SK-N-SH (cell line): Measurements from ENCODE around the gene GSTA4. TPM values are rescaled to one million over a fixed set of nuclear protein-coding genes. Genes with fewer than 3 reads are reported as not detected.

Source experiments
- CTCF ChIA-PET: fragments of 300-600, 350-600 bp; formaldehyde crosslinking; extraction: SDS; loops from one replicate; lab custom pipeline; 2021; lab: Yijun Ruan, JAX
- POLR2A ChIA-PET: fragments of 350-600 bp; sonication (Branson Sonifier 250); formaldehyde crosslinking; extraction: SDS; loops from one replicate; lab custom pipeline; 2020; ENCODE audit warnings: antibody characterized with exemption, inconsistent platforms; lab: Yijun Ruan, JAX
- DNase-seq: peaks from one replicate; pipeline ENCODE4 v3.0.0; 2012
- H2AFZ ChIP-seq: fragments of 200-600 bp; sonication (generic); 2 replicates; pipeline ENCODE4 v1.8.1; 2016; ENCODE audit warnings: antibody characterized with exemption, mild to moderate bottlenecking, low read depth
- H3F3A ChIP-seq: fragments of 200-600 bp; sonication (generic); replicated peaks from 2 replicates; pipeline ENCODE3; 2016; ENCODE audit warnings: antibody characterized with exemption, mild to moderate bottlenecking; ENCODE audit not compliant: insufficient read depth
- H3K27ac ChIP-seq, 2 experiments: fragments of 200-500 bp in 1 of 2; fragments of 200-600 bp in 1 of 2; sonication (Bioruptor generic) in 1 of 2; sonication (generic), shearing (Covaris generic) in 1 of 2; 2 replicates each; pipeline versions ENCODE4 v1.5.1 to v1.6.1; 2014 to 2016; ENCODE audit warnings: low read depth in 2 of 2, inconsistent platforms in 1 of 2, low read length in 1 of 2, mild to moderate bottlenecking in 1 of 2, mixed read lengths in 1 of 2
- H3K27me3 ChIP-seq: fragments of 200-600 bp; sonication (generic), shearing (Covaris generic); 2 replicates; pipeline ENCODE4 v1.6.1; 2016; ENCODE audit warnings: mixed run types; ENCODE audit not compliant: insufficient read depth
- H3K36me3 ChIP-seq, 2 experiments: fragments of 200-500 bp in 1 of 2; fragments of 200-600 bp in 1 of 2; sonication (Bioruptor generic) in 1 of 2; sonication (generic) in 1 of 2; replicated peaks in 1 of 2; 2 replicates each; pipeline versions ENCODE3 to v1.5.1; 2014 to 2016; ENCODE audit warnings: low read length in 1 of 2, mild to moderate bottlenecking in 1 of 2; ENCODE audit not compliant: insufficient read depth in 2 of 2, control insufficient read depth in 1 of 2
- H3K4me1 ChIP-seq, 2 experiments: fragments of 200-500 bp in 1 of 2; fragments of 200-600 bp in 1 of 2; sonication (Bioruptor generic) in 1 of 2; sonication (generic), shearing (Covaris generic) in 1 of 2; 2 replicates each; pipeline versions ENCODE4 v1.5.1 to v1.6.1; 2014 to 2016; ENCODE audit warnings: low read depth in 1 of 2, low read length in 1 of 2, mixed run types in 1 of 2; ENCODE audit not compliant: insufficient read depth in 2 of 2, control insufficient read depth in 1 of 2
- H3K4me2 ChIP-seq: fragments of 200-600 bp; sonication (generic), shearing (Covaris generic); 2 replicates; pipeline ENCODE4 v1.6.1; 2017; ENCODE audit warnings: mixed run types
- H3K4me3 ChIP-seq, 2 experiments: fragments of 200-500 bp in 1 of 2; fragments of 200-600 bp in 1 of 2; sonication (Bioruptor generic) in 1 of 2; sonication (generic), shearing (Covaris generic) in 1 of 2; 2 replicates each; pipeline versions ENCODE4 v1.5.1 to v1.8.1; 2014 to 2016; ENCODE audit warnings: low read depth in 2 of 2, inconsistent platforms in 1 of 2, low read length in 1 of 2, mild to moderate bottlenecking in 1 of 2, mixed read lengths in 1 of 2, moderate library complexity in 1 of 2
- H3K79me2 ChIP-seq: fragments of 200-600 bp; sonication (generic); 2 replicates; pipeline ENCODE4 v1.8.1; 2017; ENCODE audit warnings: mild to moderate bottlenecking; ENCODE audit not compliant: insufficient read depth
- H3K9ac ChIP-seq: fragments of 200-600 bp; sonication (generic); 2 replicates; pipeline ENCODE4 v1.6.1; 2017; ENCODE audit warnings: mixed run types
- H3K9me2 ChIP-seq: fragments of 200-600 bp; sonication (generic); 2 replicates; pipeline ENCODE4 v1.6.1; 2017; ENCODE audit warnings: mixed run types
- H3K9me3 ChIP-seq: fragments of 200-600 bp; sonication (generic); 2 replicates; pipeline ENCODE4 v1.6.1; 2017; ENCODE audit warnings: mixed run types, mild to moderate bottlenecking, moderate library complexity
- H4K20me1 ChIP-seq: fragments of 200-600 bp; sonication (generic); 2 replicates; pipeline ENCODE4 v1.6.1; 2017; ENCODE audit warnings: mild to moderate bottlenecking, mixed run types; ENCODE audit not compliant: insufficient read depth
- CHD2 ChIP-seq: fragments of 150-350 bp; IDR thresholded peaks from 2 replicates; pipeline ENCODE4 v1.6.1; 2018; ENCODE audit warnings: low read length; ENCODE audit not compliant: partially characterized antibody
- CTCF ChIP-seq: fragments of 200-600 bp; sonication (generic); IDR thresholded peaks from 2 replicates; pipeline ENCODE4 v1.6.1; 2017; ENCODE audit warnings: antibody characterized with exemption, mild to moderate bottlenecking, moderate library complexity
- EP300 ChIP-seq, 2 experiments: IDR thresholded peaks; 2 replicates each; pipeline versions ENCODE4 v1.4.0 to v1.6.1; 2012; ENCODE audit warnings: borderline replicate concordance in 1 of 2, low read depth in 1 of 2, low read length in 1 of 2
- EZH2phosphoT487 ChIP-seq: fragments of 200-600 bp; sonication (generic); IDR thresholded peaks from 2 replicates; pipeline ENCODE4 v1.6.1; 2017; ENCODE audit warnings: low read depth, mixed run types, mild to moderate bottlenecking, antibody characterized with exemption, moderate library complexity, borderline replicate concordance
- FOSL2 ChIP-seq: IDR thresholded peaks from 2 replicates; pipeline ENCODE4 v1.4.0; 2012; ENCODE audit warnings: low read depth, mild to moderate bottlenecking, moderate library complexity, borderline replicate concordance
- FOXJ3 ChIP-seq: sonication (generic); formaldehyde crosslinking; IDR thresholded peaks from 2 replicates; pipeline ENCODE4 v1.5.1; 2020; ENCODE audit warnings: mild to moderate bottlenecking, missing genetic modification reagents
- GABPA ChIP-seq: IDR thresholded peaks from 2 replicates; pipeline ENCODE4 v1.4.0; 2012; ENCODE audit warnings: low read depth, mild to moderate bottlenecking
- JUND ChIP-seq: IDR thresholded peaks from 2 replicates; pipeline ENCODE4 v1.4.0; 2012
- MAX ChIP-seq: IDR thresholded peaks from 2 replicates; pipeline ENCODE4 v1.4.0; 2012; ENCODE audit warnings: low read depth
- MEF2A ChIP-seq: IDR thresholded peaks from 2 replicates; pipeline ENCODE4 v1.4.0; 2012; ENCODE audit warnings: low read depth, borderline replicate concordance
- NFIC ChIP-seq: IDR thresholded peaks from 2 replicates; pipeline ENCODE4 v1.4.0; 2012; ENCODE audit warnings: borderline replicate concordance
- NRF1 ChIP-seq: IDR thresholded peaks from 2 replicates; pipeline ENCODE4 v1.6.1; 2012; ENCODE audit warnings: low read depth, mild to moderate bottlenecking, low read length
- PBX3 ChIP-seq: IDR thresholded peaks from 2 replicates; pipeline ENCODE4; 2012
- RAD21 ChIP-seq: IDR thresholded peaks from 2 replicates; pipeline ENCODE4 v1.6.1; 2012; ENCODE audit warnings: mild to moderate bottlenecking, low read length
- RCOR1 ChIP-seq: fragments of 150-350 bp; IDR thresholded peaks from 2 replicates; pipeline ENCODE4 v1.6.1; 2017; ENCODE audit warnings: antibody characterized with exemption, low read length
- REST ChIP-seq: IDR thresholded peaks from 2 replicates; pipeline ENCODE4 v1.6.1; 2012; ENCODE audit warnings: mild to moderate bottlenecking, low read depth, low read length, moderate library complexity
- RXRA ChIP-seq: IDR thresholded peaks from 2 replicates; pipeline ENCODE4 v1.4.0; 2012; ENCODE audit warnings: low read depth, mild to moderate bottlenecking, borderline replicate concordance
- SIN3A ChIP-seq: IDR thresholded peaks from 2 replicates; pipeline ENCODE4 v1.6.1; 2012; ENCODE audit warnings: low read depth, mild to moderate bottlenecking, low read length, moderate library complexity, borderline replicate concordance
- WGBS: methylation state at CpG from one replicate; pipeline ENCODE4 v1.1.6; 2017; ENCODE audit warnings: low lambda C conversion rate; 5-methylcytosine and 5-hydroxymethylcytosine counted together
- polyA plus RNA-seq, 3 experiments: library from polyadenylated mRNA; depleted of rRNA; stranded (reverse); fragments of >200 nt; gene quantifications; 2 replicates each; pipeline ENCODE4 v1.2.3, GENCODE V29; 2012

Gene GSTA4
- polyA plus RNA-seq, 1 of the 3 experiments (the other 2 are of a cell fraction), result 28.3 TPM

- Histone ChIP-seq H3K4me3 (no peak overlapping the region), H3K79me2 (no peaks in the 10 kb centered on the region), H3K9me2 (no peaks in the 10 kb centered on the region), H3K27ac (no peak overlapping the region), H3F3A (no peaks in the 10 kb centered on the region), H3K36me3 (peaks cover 19 to 34% of the 10 kb centered on the region in 2 experiments), H4K20me1 (no peaks in the 10 kb centered on the region), H2AFZ (no peak overlapping the region), H3K9me3 (no peaks in the 10 kb centered on the region), H3K4me1 (no peaks in the 10 kb centered on the region), H3K27me3 (no peaks in the 10 kb centered on the region), H3K9ac (no peak overlapping the region), H3K4me2 (no peak overlapping the region)
- ChIA-PET POLR2A (no interaction called here), CTCF (interaction anchor here (1.2 kb wide), 1 partner anchor 11 kb away, joined by 3 read pairs; no protein-coding TSS in a partner anchor)
- no peak for DNase-seq
- WGBS, result 91% methylated on average over 4 of the region's 4 CpGs
- no peak for TF ChIP-seq RCOR1
- TF ChIP-seq MAX, result no peak
- TF ChIP-seq CTCF, result no peak
- no peak for TF ChIP-seq JUND
- no peak for TF ChIP-seq NRF1
- TF ChIP-seq EP300 (IDR thresholded peaks at IDR 0.05; ENCODE audit: borderline replicate concordance in 1 of 2, low read depth in 1 of 2, low read length in 1 of 2), result no peak
- TF ChIP-seq RAD21, result no peak
- no peak for TF ChIP-seq SIN3A
- TF ChIP-seq MEF2A, result no peak
- TF ChIP-seq GABPA, result no peak
- no peak for TF ChIP-seq REST
Measured at GRCh38 chr6:52985228-52985627, 9.9 kb downstream of the GSTA4 start.

DNA sequence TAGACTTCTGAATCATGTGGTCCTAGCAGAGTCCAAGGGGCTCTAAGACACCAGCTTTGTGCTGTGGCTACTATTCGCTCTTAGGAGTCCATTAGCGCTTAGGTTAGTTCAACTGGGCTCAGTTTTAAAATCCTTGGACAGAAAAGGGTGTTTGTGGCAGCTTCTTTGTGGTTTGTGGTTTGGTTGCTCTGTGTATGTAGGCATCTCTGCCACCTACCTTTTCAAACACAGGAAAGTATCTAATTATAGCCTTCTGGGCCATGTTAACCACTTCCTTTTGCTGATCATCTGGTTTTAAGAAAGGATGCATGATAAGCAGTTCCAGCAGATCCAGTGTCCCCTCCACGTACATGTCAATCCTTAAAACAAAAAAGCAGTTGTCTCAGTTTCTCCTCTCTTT lies 10.8 kb downstream of the GSTA4 start:
- no peaks in the 10 kb centered on the region for H3K27me3 ChIP-seq
- 93% methylated on average over 3 of the region's 3 CpGs for WGBS
- H2AFZ ChIP-seq, result no peak overlapping the region
- H3K9ac ChIP-seq, result no peak overlapping the region
- no peak overlapping the region for H3K4me2 ChIP-seq
- no peak for DNase-seq
- H3K36me3 ChIP-seq, result peaks cover 18 to 32% of the 10 kb centered on the region in 2 experiments
- H4K20me1 ChIP-seq, result no peaks in the 10 kb centered on the region
- H3K9me3 ChIP-seq, result no peaks in the 10 kb centered on the region
- no peaks in the 10 kb centered on the region for H3K4me1 ChIP-seq
- no peaks in the 10 kb centered on the region for H3F3A ChIP-seq
- H3K79me2 ChIP-seq, result no peaks in the 10 kb centered on the region
- POLR2A ChIA-PET, result no interaction called here
- H3K9me2 ChIP-seq, result no peaks in the 10 kb centered on the region
- H3K4me3 ChIP-seq, result no peak overlapping the region
- H3K27ac ChIP-seq, result no peak overlapping the region
- CTCF ChIA-PET, result interaction anchor here (1.3 kb wide), 1 partner anchor 12 kb away, joined by 8 read pairs; no protein-coding TSS in a partner anchor
- TF ChIP-seq PBX3, result no peak
- TF ChIP-seq NFIC, result no peak
- no peak for TF ChIP-seq EZH2phosphoT487
- TF ChIP-seq JUND, result no peak
- TF ChIP-seq REST, result no peak
- TF ChIP-seq FOXJ3 (CRISPR knock-in tag), result no peak
- no peak for TF ChIP-seq RXRA
- no peak for TF ChIP-seq CHD2
- TF ChIP-seq FOSL2, result no peak
- no peak for TF ChIP-seq NRF1
